NB4 (cell line): ENCODE results near the gene CREB3L2.

Experiments
- DNase-seq: peaks from one replicate; pipeline ENCODE4 v3.0.0; 2010; ENCODE audit warnings: low read depth
- H3K4me3 ChIP-seq: one replicate; pipeline ENCODE4 v1.5.1; 2011; ENCODE audit warnings: mild to moderate bottlenecking, low read depth, low read length, moderate library complexity
- CTCF ChIP-seq: IDR thresholded peaks from one replicate; pipeline ENCODE4 v1.5.1; 2012; ENCODE audit warnings: low read depth, low read length
- MAX ChIP-seq: IDR thresholded peaks from 2 replicates; pipeline ENCODE4 v1.6.1; 2011; ENCODE audit warnings: low read depth, low read length
- MYC ChIP-seq: IDR thresholded peaks from 2 replicates; pipeline ENCODE4 v1.6.1; 2011; ENCODE audit warnings: low read depth, low read length
- POLR2A ChIP-seq: IDR thresholded peaks from 2 replicates; pipeline ENCODE4 v1.6.1; 2011; ENCODE audit warnings: mild to moderate bottlenecking; ENCODE audit not compliant: insufficient read length; ENCODE audit errors: extremely low read depth

CREB3L2 gene

GRCh38 chr7:137873524-137873923 lies 128.4 kb downstream of the CREB3L2 start:
- no peak for DNase-seq
- TF ChIP-seq MAX (no peak), POLR2A (no peak), CTCF (no peak), MYC (no peak)

GRCh38 chr7:137871170-137871915 lies 130.5 kb downstream of the CREB3L2 start:
- H3K4me3 ChIP-seq, result no peak overlapping the region
- no peak for TF ChIP-seq POLR2A
- TF ChIP-seq MYC, result no peak
- TF ChIP-seq MAX, result no peak
- no peak for TF ChIP-seq CTCF
- DNase-seq, result no peak

More at GRCh38 chr7:137873524-137873923, 128.4 kb downstream of the CREB3L2 start:
- H3K4me3 ChIP-seq, result no peak overlapping the region

- no peak for DNase-seq
- no peak overlapping the region for H3K4me3 ChIP-seq
- TF ChIP-seq MAX (no peak), POLR2A (no peak), CTCF (no peak), MYC (no peak)
Observed at GRCh38 chr7:137870684-137871083, 131.2 kb downstream of the CREB3L2 start.

- H3K4me3 ChIP-seq, result no peak overlapping the region
- TF ChIP-seq CTCF, result no peak
- TF ChIP-seq POLR2A, result no peak
- TF ChIP-seq MAX, result no peak
- TF ChIP-seq MYC, result no peak
Observed at GRCh38 chr7:137870078-137870477, 131.8 kb downstream of the CREB3L2 start.

GRCh38 chr7:137869260-137869659 lies 132.6 kb downstream of the CREB3L2 start:
- DNase-seq, result no peak
- TF ChIP-seq CTCF (no peak), MAX (no peak), POLR2A (no peak), MYC (no peak)
- H3K4me3 ChIP-seq, result no peak overlapping the region

More at GRCh38 chr7:137870078-137870477, 131.8 kb downstream of the CREB3L2 start:
- DNase-seq, result no peak

- H3K4me3 ChIP-seq, result no peak overlapping the region
- no peak for TF ChIP-seq POLR2A
- no peak for TF ChIP-seq CTCF
- TF ChIP-seq MYC, result no peak
- TF ChIP-seq MAX, result no peak
- no peak for DNase-seq
Observed at GRCh38 chr7:137867289-137867688, 134.6 kb downstream of the CREB3L2 start.
